HG03460 (cell line): ENCODE data around the gene CFAP119.

Experiments used
- ATAC-seq: cut with Tn5 transposase; IDR thresholded peaks from one replicate; pipeline ENCODE4 v1.9.1; 2021; ENCODE audit not compliant: unreplicated experiment

Gene CFAP119

GRCh38 chr16:30715750-30716445 is 46.0 kb downstream of the CFAP119 start:
- no peak for ATAC-seq

- no peak for ATAC-seq
Measured at GRCh38 chr16:30711712-30712111, 50.1 kb downstream of the CFAP119 start.

- ATAC-seq, result no peak
Measured at GRCh38 chr16:30710971-30711370, 50.9 kb downstream of the CFAP119 start.
